K562 (cell line): Measurements from ENCODE around the gene RCC2. TPM values are rescaled to one million over a fixed set of nuclear protein-coding genes. Genes with fewer than 3 reads are reported as not detected.

Source experiments
- MGA ChIP-seq: fragments of 450-650 bp; IDR thresholded peaks from 2 replicates; pipeline ENCODE4 v1.6.1; 2016; ENCODE audit warnings: mild to moderate bottlenecking, moderate library complexity
- MTF1 ChIP-seq: fragments of 250-450 bp; sonication (Bioruptor Pico); IDR thresholded peaks from 2 replicates; pipeline ENCODE4 v1.9.0; 2021; ENCODE audit warnings: moderate library complexity, mild to moderate bottlenecking, inconsistent platforms, borderline replicate concordance
- NR2C1 ChIP-seq, 2 experiments: fragments of 450-650 bp; IDR thresholded peaks; 2 replicates each; pipeline ENCODE4 v1.6.1; 2017; ENCODE audit warnings: mild to moderate bottlenecking in 2 of 2, antibody characterized with exemption in 1 of 2, inconsistent platforms in 1 of 2, missing compliant biosample characterization in 1 of 2, missing genetic modification characterization in 1 of 2
- NR4A1 ChIP-seq, 2 experiments: fragments of 250-450 bp in 1 of 2; fragments of 450-650 bp in 1 of 2; sonication (Bioruptor Pico) in 1 of 2; IDR thresholded peaks; 2 replicates each; pipeline versions ENCODE4 v1.4.0 to v1.6.1; 2016 to 2020; ENCODE audit warnings: mild to moderate bottlenecking in 2 of 2, missing compliant biosample characterization in 1 of 2, missing genetic modification characterization in 1 of 2, moderate library complexity in 1 of 2
- PTRF ChIP-seq: fragments of 450-650 bp; IDR thresholded peaks from 2 replicates; pipeline ENCODE4 v1.6.1; 2016; ENCODE audit warnings: mild to moderate bottlenecking, missing genetic modification characterization, missing compliant biosample characterization
- ZNF592 ChIP-seq: fragments of 450-650 bp; IDR thresholded peaks from 2 replicates; pipeline ENCODE4 v1.6.1; 2017; ENCODE audit warnings: antibody characterized with exemption, mild to moderate bottlenecking
- polyA plus RNA-seq, 8 experiments: library from polyadenylated mRNA; depleted of rRNA in 4 of 8; stranded (reverse) in 5 of 8; unstranded in 3 of 8; fragments of >200 nt; fragmentation: Nextera tagmentation in 2 of 8; fragmentation: Illumina TruSeq in 1 of 8; extraction: Ambion mirVana in 2 of 8; extraction: Trizol in 1 of 8; gene quantifications; 2 replicates each; pipeline versions ENCODE4 v1.2.1 to v1.2.3, GENCODE V29; 2011 to 2014; ENCODE audit warnings: inconsistent platforms in 1 of 8, missing spikeins in 1 of 8
- total RNA-seq, 7 experiments: library from RNA; depleted of rRNA in 6 of 7; stranded (reverse); fragments of >200 nt in 6 of 7; fragmentation: Illumina TruSeq in 2 of 7; extraction: Trizol in 2 of 7; gene quantifications; 2 replicates each; pipeline versions ENCODE4 v1.2.1 to v1.2.3, GENCODE V29; 2011 to 2021; ENCODE audit warnings: low replicate concordance in 1 of 7
- TF ChIP-seq, protein P1 (sequence below): fragments of 250-450 bp; sonication (Bioruptor Pico); IDR thresholded peaks from 2 replicates; pipeline ENCODE4 v1.4.0; 2020; ENCODE audit warnings: mild to moderate bottlenecking, moderate library complexity

Gene RCC2
- total and polyA plus RNA-seq, 9 of the 15 experiments (the other 6 are each of a cell fraction or from before 2014, with no cell fraction given), result 31.8 to 292 (median 116) TPM

DNA sequence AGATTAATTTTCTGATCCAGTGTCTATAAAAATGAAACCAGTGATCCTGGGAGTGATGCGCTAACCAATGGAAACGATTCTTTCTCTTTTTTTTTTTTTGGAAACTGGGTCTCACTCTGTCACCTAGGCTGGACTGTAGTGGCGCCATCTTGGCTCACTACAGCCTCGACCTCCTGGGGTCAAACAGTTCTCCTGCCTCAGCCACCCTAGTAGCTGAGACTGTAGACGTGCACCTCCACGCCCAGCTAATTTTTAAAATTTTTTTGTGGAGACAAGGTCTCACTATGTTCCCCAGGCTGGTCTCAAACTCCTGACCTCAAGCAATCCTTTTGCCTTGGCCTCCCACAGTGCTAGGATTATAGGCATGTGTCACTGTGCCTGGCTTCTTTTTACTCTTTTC is 3.4 kb upstream of the RCC2 start (continued):
- TF ChIP-seq, protein P1, sequence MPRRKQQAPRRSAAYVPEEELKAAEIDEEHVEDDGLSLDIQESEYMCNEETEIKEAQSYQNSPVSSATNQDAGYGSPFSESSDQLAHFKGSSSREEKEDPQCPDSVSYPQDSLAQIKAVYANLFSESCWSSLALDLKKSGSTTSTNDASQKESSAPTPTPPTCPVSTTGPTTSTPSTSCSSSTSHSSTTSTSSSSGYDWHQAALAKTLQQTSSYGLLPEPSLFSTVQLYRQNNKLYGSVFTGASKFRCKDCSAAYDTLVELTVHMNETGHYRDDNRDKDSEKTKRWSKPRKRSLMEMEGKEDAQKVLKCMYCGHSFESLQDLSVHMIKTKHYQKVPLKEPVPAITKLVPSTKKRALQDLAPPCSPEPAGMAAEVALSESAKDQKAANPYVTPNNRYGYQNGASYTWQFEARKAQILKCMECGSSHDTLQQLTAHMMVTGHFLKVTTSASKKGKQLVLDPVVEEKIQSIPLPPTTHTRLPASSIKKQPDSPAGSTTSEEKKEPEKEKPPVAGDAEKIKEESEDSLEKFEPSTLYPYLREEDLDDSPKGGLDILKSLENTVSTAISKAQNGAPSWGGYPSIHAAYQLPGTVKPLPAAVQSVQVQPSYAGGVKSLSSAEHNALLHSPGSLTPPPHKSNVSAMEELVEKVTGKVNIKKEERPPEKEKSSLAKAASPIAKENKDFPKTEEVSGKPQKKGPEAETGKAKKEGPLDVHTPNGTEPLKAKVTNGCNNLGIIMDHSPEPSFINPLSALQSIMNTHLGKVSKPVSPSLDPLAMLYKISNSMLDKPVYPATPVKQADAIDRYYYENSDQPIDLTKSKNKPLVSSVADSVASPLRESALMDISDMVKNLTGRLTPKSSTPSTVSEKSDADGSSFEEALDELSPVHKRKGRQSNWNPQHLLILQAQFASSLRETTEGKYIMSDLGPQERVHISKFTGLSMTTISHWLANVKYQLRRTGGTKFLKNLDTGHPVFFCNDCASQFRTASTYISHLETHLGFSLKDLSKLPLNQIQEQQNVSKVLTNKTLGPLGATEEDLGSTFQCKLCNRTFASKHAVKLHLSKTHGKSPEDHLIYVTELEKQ (CRISPR knock-in tag), result peak; percentile 12; the same call in 1 of the 2 replicates
- TF ChIP-seq NR2C1 (IDR thresholded peaks at IDR 0.05) (no peak), NR2C1 (tag; IDR thresholded peaks at IDR 0.05) (peak; percentile 60), MTF1 (CRISPR knock-in tag) (0 out of 2 replicates have a peak, but pooled peaks have one; percentile 39), NR4A1 (CRISPR knock-in tag; IDR thresholded peaks at IDR 0.05) (no peak), NR4A1 (tag; IDR thresholded peaks at IDR 0.05) (peak; percentile 84), PTRF (tag) (peak; percentile 66), MGA (no peak), ZNF592 (peak; percentile 33; the same call in 1 of the 2 replicates)
